D341Med (cell line): ENCODE data around the gene ATP10B.
A peak's percentile ranks its signal among the peaks of the same experiment; 100 is the strongest.

Experiments used
- DNase-seq: peaks from one replicate; pipeline ENCODE4 v3.0.0; 2012; ENCODE audit warnings: low spot score

Gene ATP10B

DNA sequence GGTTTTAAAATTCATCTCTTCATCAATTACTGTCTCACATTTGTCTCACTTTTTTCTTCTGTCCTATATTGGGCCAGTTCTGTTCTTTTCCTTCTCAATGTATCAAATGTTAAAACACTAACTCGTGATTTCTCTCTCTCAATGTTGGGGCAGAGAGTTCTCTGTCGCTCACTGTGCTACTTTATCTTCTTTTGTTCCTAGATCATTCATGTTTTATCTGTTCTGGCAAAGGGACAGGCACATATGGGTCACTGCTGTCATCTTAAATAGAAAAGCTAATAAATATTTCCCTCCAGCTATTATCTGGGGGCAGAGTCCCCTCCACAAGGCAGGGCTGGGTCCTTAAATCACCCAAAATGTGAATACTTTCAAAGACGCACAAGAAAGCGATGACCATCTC lies 216.3 kb downstream of the ATP10B start:
- no peak for DNase-seq

DNA sequence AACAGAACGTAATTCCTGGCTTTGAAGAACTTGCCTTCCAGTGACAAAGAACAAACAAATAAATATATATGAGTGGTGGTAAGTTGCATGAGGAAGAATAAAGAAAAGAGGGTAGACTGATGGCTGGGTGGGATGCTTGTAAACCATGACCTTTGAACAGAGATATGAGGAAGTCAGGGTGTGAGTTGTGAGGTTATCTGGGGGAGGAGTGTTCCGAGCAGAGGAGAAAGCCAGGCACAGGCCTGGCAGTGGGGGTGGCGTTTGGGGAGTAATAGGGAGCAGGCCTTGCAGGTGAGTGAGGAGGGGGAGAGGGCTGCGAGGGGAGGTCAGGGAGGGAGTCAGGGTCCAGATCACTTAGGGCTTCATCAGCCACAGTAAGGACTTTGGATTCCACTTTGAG lies 217.0 kb downstream of the ATP10B start:
- DNase-seq: no peak

DNA sequence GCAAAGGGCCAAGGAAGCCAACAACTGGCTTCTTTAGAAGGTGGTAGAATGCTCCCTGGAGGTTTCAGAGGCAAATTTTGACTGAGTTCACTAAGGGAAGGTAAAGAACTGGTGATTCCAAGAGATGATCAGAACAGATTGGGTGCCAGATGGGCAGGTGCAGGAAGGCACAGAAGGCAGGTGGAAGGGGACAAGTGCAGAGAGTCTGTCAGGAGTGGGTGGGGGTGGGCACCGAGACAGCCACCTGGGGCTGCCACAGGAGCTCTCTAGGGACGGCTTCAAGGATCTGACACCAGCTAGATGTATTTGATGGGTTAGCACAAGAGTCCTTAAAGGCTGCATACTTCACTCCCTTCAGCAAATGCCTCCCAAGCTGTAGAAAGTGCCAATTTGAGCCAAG lies 223.0 kb downstream of the ATP10B start:
- DNase-seq: peak; percentile 31

DNA sequence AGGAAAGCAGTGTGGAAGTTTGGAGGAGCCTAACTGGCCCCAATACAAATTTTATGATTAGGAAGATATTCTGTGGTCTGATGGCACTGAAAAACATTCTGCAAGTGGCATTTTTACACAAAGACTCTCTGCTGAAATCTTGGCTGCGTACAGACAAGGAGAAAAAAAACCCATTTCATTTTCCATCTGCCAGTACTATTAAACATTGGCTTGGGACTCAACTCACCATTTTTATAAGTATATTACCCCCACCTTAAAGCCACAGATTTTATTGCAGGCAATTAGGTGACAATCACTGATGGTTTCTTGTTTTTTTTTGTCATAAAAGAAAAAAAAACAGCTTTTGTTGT lies 223.4 kb downstream of the ATP10B start:
- no peak for DNase-seq

DNA sequence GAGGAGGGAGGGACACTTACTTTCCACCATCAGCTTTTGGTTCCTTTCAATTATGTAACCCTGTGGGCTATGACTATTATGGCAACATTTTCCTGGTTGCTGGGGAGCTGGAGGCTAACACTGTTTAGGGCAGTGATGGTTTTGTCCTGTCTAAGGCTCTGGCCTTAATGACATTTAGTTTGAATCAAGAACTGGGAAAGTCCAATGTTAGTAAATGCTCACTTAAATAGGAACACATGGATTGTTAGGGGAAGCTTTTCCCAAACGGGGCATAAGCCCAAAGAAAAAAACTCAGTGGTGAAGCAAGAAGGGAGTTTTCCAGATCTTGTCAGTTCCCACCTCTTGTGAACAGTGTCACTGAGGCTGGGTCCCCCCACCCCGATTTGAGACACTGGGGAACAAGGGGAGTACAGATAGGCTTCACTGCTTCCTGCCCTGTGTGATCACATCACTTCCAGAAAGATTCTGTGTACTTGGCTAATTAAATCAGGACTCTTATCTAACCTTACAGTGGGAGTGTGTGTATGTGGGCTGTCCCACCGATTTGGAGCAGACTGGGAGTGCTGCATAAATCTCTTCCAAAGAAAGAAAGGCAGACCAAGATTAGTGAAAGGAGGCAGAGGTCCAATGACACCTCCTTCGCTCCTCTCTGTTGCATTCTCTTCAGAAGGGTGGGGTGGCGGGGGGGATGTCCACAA lies 223.9 kb downstream of the ATP10B start:
- no peak for DNase-seq

DNA sequence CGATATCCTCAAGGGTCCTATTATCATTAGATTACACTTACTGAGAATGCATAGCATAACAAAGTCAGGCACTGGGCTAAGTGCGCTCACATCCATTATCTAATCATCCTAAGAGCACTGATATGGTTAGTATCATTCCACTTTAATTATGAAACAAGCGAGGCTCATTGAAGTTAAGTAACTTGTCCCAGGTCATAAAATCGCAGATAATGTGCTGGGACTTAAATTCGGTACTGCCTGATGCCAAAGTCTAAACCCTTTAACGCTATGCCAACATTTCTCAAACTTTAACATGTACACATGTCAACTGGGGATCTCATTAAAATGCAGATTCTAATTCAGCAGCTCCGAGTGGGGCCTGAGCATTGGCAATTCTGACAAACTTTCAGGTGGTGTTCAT lies 225.7 kb downstream of the ATP10B start:
- DNase-seq: no peak

DNA sequence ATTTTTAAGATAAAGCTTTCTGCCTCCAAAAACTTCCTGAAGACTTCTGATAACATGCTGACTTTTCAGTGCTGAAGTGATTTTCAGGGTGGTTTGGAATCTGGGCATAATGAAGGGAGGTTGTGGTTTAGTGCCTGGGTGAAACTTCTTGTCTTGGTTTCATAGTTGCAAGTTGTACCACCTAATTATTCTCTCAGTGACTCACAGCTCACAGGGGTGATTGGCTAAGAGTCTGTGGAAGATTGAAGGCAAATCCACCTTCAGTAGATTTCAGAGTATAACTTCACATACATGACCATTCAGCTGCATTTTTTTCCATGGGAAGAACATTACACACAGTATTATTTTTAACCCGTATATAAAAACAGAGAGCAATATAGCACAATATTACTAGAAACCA lies 230.5 kb downstream of the ATP10B start:
- no peak for DNase-seq

DNA sequence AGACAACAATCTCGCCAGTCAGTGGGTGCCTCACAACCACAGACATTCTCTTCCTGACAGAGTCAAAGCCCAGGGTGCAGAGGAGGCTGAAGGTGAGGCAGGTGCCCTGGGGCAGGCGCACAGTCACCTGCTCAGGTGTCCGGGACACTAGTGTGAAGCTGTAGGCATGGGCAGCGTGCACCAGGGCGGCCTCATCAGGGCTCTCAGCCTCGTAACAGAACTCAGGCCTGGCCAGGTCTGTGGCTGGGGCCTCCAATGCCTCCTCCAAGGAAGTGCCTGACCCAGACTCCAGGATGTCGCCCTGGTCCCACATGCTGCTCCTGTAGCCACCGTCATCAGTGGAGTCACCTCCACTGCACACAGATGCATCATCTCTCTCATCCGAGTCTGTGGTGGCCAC lies 231.6 kb downstream of the ATP10B start:
- DNase-seq: no peak

DNA sequence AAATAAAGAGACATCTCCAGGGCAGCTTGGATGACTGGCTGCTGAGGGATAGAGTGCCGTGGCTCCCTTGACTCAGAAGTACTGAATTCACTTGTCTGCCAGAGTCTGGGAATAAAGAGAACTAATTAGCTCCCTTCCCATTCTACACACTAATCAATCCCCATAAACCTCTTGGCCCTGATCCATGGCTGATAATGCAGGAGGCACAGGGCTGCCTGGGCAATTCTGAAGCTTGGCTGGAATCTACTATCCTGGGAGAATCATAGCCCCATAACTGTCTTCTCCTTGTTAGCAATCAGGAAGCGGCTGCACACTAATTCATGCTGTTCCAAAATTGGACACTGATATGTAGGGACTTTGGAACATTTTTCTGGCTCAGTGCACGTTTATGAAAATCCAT lies 232.6 kb downstream of the ATP10B start:
- DNase-seq: peak; percentile 49

DNA sequence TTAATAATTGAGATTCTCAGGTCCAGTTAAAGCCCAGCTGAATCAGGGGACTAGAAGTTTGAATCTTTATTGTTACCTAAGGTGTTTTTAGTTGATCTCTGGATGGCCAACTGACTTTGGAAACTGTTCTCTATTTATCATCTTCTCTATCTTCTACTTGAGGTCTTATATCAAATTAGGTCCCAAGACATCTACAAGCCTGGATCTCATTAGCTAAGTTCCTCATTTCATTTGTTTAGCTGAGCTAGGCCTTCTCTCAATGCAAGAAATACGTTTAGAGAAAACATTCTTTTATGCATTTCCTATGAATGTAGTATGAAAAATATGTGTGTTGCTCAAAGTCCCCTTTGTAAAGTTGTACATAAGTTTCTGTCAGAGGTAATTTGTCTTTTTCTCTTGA lies 233.7 kb downstream of the ATP10B start:
- no peak for DNase-seq

DNA sequence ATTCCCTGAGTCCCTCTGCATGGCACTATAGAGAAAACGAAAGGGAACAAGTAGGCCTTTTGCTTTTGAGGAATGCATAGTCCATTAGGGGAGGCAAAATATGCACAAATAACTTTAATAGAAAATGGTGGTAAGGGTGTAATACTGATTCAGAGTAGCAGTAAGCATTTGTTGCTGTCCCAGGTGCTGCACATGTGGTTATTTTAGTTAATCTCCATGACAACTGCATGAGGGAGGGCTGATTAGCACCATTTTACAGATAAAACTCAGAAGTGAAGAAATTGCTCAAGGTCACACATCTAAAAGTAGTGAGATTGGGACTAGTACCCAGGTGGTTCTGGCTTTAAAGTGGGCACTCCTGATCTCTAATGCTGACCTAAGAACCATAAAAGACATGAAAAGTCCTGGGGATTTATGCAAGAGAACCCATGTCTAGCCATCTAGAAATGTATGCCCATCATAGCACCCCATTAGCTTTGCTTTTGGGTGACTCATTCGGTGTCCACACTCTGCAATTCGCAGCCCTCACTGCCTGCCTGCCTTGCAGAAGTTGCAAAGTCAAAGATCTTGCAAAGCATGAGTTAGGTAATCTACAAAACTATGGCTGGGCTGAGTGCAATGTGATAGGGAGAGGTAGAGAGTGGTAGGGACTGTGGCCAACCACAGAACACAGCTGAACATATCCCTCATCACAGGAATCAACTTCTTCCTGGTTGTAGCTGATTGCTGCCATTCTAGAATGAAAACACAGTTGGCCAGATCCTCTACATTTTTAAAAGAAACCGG lies 235.1 kb downstream of the ATP10B start:
- DNase-seq: no peak

DNA sequence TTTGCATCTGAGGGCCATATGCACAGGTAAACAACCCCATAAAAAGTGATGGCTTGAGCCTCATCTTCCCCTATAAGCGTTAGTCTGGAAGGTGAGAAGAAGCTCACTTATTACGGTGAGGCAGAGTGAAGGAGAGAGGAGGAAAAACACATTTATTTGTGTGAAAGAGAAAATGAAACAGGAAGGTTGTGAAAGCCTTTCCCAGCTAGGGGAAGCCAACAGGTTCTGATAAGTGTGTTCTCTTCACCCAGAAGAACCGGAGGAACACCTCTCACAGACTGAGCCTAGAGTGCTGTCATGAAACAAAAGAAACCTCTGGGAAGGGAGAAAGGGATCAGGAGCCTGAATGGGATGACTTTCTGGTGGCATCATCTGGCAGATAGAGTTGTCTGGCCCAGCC lies 237.9 kb downstream of the ATP10B start:
- DNase-seq: no peak

DNA sequence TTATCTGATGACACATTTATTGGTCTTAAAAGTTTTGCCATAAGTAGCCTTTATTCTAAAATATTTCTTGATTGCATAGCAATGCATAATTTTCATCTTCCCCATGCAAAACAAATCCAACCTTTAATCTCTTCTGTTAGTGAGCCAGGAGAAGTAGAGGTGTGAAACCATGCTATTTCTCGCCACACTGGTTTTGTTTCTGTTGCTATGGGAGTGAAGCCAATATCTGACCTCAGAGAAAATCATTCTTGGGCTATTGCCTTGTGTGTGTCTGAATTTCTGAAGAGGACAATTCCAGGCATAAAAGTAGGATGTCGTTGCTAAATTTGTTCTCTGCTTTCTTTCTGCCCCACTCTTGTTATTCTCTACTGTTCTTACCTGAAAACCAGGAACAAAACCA lies 246.7 kb downstream of the ATP10B start:
- DNase-seq: no peak

DNA sequence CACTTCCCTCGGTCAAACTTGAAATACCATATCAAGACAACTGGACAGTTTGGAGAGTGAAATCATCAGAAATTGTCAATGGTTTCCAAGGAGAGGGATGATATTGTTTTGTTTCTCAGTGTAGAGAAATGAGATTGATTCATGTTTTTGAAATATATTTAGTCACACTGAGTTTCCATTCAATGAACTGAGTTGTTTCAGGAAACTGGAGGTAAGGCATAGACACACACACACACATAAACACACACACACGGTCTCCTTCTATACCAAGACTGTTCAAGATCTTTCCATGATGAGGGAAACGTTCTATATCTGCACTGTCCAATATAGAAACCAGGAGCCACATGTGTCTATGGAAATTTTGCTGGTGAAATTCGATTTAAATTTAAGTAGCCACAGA lies 247.5 kb downstream of the ATP10B start:
- no peak for DNase-seq

DNA sequence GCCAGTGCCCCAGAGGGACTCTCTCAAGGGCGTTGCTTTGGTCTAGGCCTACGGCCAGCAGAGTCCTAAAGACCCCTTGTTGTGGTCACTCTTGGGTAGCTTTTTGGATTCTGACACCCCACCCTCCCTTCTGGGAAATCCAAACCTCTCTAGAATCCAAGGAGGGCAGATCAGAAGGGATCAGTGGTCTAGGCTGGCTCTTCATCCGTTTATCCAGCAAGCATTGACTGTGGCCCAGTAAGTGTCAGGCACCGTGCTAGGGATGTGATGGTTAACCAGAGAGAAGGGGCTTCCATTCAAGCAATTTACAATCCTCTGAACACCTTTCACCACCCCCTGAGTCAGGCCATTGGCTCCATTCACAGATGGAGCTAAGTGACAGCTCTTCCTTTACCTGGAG lies 249.3 kb downstream of the ATP10B start:
- DNase-seq: no peak

DNA sequence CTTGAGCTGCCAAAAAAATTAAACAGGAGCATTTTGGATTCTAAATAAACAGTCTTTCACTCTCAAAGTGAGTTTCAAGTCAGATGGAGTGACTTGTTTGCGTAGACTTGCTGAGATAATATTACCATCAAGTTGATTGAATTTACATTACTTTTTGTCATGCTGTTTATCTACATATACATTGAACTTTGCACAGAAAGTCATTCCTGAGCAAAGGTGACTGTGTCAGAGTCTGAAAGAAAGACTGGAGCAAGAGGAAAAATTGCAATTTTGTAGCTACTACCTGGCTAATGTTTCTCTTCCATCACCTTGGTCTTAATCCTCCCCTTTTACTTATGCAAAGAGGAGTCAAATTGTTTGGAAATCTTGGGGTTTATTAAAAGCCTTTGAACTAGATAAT lies 251.0 kb downstream of the ATP10B start:
- DNase-seq: no peak

DNA sequence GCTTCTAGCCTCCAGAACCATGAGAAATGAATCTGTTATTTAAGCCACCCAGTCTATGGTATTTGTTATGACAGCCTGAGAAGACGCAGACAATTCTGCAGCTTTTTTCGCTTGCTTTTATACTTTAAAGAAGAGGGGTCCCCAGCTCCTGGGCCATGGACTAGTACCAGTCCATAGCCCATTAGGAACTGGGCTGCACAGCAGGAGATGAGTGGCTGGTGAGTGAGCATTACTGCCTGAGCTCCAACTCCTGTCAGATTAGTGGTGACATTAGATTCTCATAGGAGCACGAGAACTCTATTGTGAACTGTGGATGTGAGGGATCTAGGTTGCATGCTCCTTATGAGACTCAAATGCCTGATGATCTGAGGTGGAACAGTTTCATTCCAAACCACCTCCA lies 278.7 kb downstream of the ATP10B start:
- DNase-seq: no peak

DNA sequence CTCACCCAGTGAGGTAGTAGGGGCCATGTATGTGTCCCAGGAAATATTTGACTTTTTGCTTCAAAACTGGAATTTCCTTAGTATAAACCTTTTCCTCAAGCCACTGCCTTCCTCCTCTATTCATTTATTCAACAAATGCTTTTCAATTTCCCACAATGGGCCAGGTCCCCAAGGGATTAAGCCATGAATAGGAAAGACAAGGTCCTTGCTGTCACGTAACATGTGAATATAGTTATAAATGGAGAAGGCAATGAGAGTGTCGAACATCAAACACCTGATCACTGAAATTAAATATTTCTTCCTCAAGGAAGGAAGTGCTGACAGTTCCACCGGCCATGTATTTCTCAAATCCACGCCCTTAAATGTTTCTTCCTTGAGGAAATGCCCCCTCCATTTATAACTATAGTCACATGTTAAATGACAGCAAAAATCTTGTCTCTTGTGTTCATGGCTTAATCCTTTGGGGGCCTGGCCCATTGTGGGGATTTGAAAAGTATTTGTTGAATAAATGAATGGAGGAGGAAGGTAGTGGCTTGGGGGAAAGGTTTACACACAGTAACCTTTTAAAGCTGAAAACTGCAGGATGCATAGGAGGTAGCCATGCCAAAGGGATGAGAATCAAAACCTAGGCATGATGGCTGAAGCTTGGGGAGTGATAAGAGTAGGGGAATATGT lies 284.8 kb downstream of the ATP10B start:
- no peak for DNase-seq

DNA sequence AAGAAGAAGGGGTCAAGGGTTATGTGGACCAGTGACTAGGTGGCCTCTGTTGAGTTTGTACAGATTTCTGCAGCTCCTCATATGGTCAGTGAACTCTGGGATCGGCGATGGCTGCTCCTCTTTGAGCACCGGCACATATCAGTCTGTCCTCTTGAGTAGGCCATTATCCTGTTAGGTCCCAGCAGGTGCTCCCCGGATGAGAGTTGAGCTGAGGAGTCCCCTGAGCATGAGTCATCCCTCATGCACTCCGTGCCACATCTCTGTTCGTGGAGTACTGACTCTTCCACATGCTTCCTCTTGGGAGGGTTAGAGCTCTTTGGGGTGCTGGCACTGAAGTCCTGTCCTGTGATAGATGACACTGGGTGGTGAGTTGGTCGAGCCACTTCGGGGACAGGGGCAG lies 286.6 kb downstream of the ATP10B start:
- no peak for DNase-seq

DNA sequence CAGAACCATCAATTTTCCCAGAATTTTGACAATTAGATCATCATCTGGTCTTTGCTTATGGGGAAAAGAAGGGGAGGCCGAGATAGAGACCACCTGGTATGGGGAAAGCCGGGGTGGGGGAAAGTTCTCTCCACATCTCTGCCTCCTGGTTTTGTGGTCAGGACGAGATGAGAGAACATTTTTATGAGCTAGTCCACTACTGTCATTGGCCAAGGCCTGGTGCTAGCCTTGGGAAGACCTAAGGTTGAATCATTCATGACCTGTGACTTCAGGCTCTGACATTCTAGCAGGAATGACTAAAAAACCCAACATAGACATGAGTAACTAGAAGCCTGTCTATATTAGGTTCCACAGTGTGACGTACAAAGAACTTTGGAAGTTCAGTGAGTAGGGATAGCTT lies 295.2 kb downstream of the ATP10B start:
- DNase-seq: no peak

DNA sequence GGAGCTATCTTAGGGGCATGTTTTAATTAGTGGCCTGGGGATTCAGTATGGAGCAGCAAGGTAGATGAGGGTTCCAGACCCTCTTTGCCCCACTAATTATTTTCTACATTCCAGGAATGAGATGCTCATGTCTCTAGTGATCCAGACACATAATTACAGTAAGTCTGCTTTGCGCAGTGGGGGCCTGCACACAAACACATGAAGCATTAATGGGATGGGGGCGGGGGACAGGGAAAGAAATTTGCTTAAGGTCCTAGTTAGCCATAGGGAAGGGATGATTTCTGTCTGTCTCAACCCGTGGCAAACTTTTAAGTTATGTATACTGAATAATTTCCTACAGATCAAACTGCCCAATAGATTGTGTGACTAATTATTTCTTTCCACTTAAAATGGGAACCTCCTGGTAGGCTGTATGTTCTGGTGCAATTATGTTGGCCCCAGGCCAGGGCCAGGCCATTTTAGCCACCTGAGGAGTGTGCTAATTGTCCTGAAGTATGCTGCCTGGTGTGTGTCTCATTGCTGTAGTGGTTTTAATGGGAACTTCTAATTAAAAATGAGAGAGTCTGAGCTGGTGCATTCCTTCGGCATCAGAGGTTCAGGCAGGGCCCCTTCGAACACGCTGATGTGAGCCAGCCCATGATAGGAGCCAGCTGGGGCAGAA lies 295.9 kb downstream of the ATP10B start:
- no peak for DNase-seq

DNA sequence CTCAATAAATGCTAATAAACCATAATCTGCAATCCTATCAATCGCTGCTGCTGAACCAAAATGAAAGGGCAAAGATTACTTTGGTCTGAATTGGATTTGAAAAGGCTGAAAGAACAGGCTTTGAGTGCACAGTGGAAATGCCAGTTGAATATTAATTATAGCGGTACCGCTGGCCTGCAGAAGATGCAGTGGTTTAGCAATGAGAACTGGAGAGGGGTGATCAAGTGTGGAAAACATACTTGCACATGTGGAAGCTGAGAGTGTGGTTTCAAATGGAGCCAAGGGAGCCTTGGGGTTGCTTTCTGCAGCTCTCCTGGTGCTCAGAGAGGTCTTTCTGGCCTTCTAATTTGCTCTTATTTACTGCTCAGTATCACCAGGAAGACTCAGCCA lies 296.4 kb downstream of the ATP10B start:
- DNase-seq: no peak

DNA sequence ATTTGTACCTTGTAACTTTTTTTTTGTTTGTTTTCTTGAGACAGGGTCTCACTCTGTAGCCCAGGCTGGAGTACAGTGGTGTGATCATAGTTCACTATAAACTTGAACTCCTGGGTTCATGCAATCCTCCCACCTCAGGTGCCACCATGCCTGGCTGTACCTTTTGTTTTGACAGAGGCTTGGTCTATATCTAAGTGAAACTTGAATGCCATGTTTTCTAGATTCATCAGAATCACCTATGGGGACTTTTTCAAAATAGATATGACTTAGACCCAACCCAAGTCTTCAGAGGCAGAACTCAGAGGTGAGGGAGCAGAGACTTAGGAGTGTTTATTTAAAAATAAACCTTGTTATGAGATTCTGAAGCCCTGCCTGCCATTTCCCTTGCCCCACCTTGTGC lies 301.9 kb downstream of the ATP10B start:
- no peak for DNase-seq
